Left kidney (tissue), 2 donors: ENCODE measurements around the gene ZDHHC11B. TPM values are rescaled to one million over a fixed set of nuclear protein-coding genes. Genes with fewer than 3 reads are reported as not detected.
"Not testable (repeated sequence)": the region's sequence is repeated elsewhere in the genome, so short reads cannot be mapped to it uniquely, and the experiment has no call there.

Experiments used
- DNase-seq: peaks from one replicate; pipeline ENCODE4 v3.0.0-alpha.2; 2013
- polyA plus RNA-seq: library from polyadenylated mRNA; unstranded; fragments of 120-200 nt; gene quantifications from one replicate; pipeline ENCODE4 v1.2.1, GENCODE V29; 2013; ENCODE audit not compliant: insufficient read length

The ZDHHC11B gene
- polyA plus RNA-seq, 1 donor = 8.9 TPM

GRCh38 chr5:785181-785705 lies 714 bp upstream of the ZDHHC11B start:
- not testable (repeated sequence) for DNase-seq

GRCh38 chr5:783881-784427 lies 575 bp downstream of the ZDHHC11B start:
- DNase-seq = not testable (repeated sequence)

GRCh38 chr5:783049-783802 lies 1.3 kb downstream of the ZDHHC11B start:
- DNase-seq = not testable (repeated sequence)

GRCh38 chr5:782356-782755 lies 2.2 kb downstream of the ZDHHC11B start:
- DNase-seq = not testable (repeated sequence)

- DNase-seq = not testable (repeated sequence)
Observed at GRCh38 chr5:780571-780970, 4.0 kb downstream of the ZDHHC11B start.

GRCh38 chr5:778967-779366 lies 5.6 kb downstream of the ZDHHC11B start:
- not testable (repeated sequence) for DNase-seq

- not testable (repeated sequence) for DNase-seq
Observed at GRCh38 chr5:778421-778820, 6.1 kb downstream of the ZDHHC11B start.

GRCh38 chr5:777756-778161 lies 6.8 kb downstream of the ZDHHC11B start:
- DNase-seq = no peak

- DNase-seq = no peak
Observed at GRCh38 chr5:776862-777711, 7.4 kb downstream of the ZDHHC11B start.

- no peak for DNase-seq
Observed at GRCh38 chr5:775961-776861, 8.3 kb downstream of the ZDHHC11B start.

GRCh38 chr5:775595-775960 lies 9.0 kb downstream of the ZDHHC11B start:
- DNase-seq = not testable (repeated sequence)

- DNase-seq = not testable (repeated sequence)
Observed at GRCh38 chr5:774854-775505, 9.5 kb downstream of the ZDHHC11B start.

- DNase-seq = not testable (repeated sequence)
Observed at GRCh38 chr5:774304-774703, 10.2 kb downstream of the ZDHHC11B start.

- no peak for DNase-seq
Observed at GRCh38 chr5:773517-774264, 10.8 kb downstream of the ZDHHC11B start.

GRCh38 chr5:772931-773330 lies 11.6 kb downstream of the ZDHHC11B start:
- DNase-seq = not testable (repeated sequence)

GRCh38 chr5:772547-772890 lies 12.0 kb downstream of the ZDHHC11B start:
- DNase-seq = not testable (repeated sequence)

- DNase-seq = not testable (repeated sequence)
Observed at GRCh38 chr5:771841-772546, 12.5 kb downstream of the ZDHHC11B start.

GRCh38 chr5:771087-771781 lies 13.3 kb downstream of the ZDHHC11B start:
- DNase-seq = not testable (repeated sequence)

- not testable (repeated sequence) for DNase-seq
Observed at GRCh38 chr5:770585-770984, 13.9 kb downstream of the ZDHHC11B start.
